IMR-90 (cell line): ENCODE results near the gene VMAC.

ENCODE experiments used
- CTCF ChIP-seq: conservative IDR thresholded peaks from 2 replicates; pipeline ENCODE4 v1.5.1; 2012; ENCODE audit warnings: mild to moderate bottlenecking, low read depth, low read length, improper control_type of control experiment
- ELK1 ChIP-seq: fragments of 150-350 bp; IDR thresholded peaks from 2 replicates; pipeline ENCODE4 v1.6.1; 2016; ENCODE audit warnings: low read depth, mild to moderate bottlenecking, low read length, moderate library complexity, borderline replicate concordance
- MAFK ChIP-seq: IDR thresholded peaks from 2 replicates; pipeline ENCODE4 v1.6.1; 2012; ENCODE audit warnings: low read depth, low read length, improper control_type of control experiment
- POLR2A ChIP-seq: IDR thresholded peaks from 2 replicates; pipeline ENCODE4 v1.6.1; 2012; ENCODE audit warnings: mild to moderate bottlenecking, low read depth, low read length

- TF ChIP-seq POLR2A, result no peak
- TF ChIP-seq ELK1, result no peak
- TF ChIP-seq CTCF, result no peak
- no peak for TF ChIP-seq MAFK
Measured at GRCh38 chr19:5865772-5866171, 38.9 kb upstream of the VMAC start.
